Kidney epithelial cell (primary cell): ENCODE results near the gene CLDN14. TPM values are rescaled to one million over a fixed set of nuclear protein-coding genes. Genes with fewer than 3 reads are reported as not detected.

Experiments used
- DNase-seq: peaks from one replicate; pipeline ENCODE4 v3.0.0-alpha.2; 2010; ENCODE audit warnings: low read depth
- H3K27me3 ChIP-seq: 2 replicates; pipeline ENCODE4 v1.6.0; 2011; ENCODE audit warnings: low read length; ENCODE audit not compliant: control insufficient read depth, insufficient read depth
- H3K36me3 ChIP-seq: 2 replicates; pipeline ENCODE4 v1.5.1; 2011; ENCODE audit warnings: low read length; ENCODE audit not compliant: control insufficient read depth, insufficient read depth
- H3K4me3 ChIP-seq: 2 replicates; pipeline ENCODE4 v1.5.1; 2011; ENCODE audit warnings: low read depth, mild to moderate bottlenecking, control low read depth, low read length
- CTCF ChIP-seq: IDR thresholded peaks from 2 replicates; pipeline ENCODE4 v1.5.1; 2011; ENCODE audit warnings: mild to moderate bottlenecking, moderate library complexity, low read length, control low read depth, inconsistent platforms; ENCODE audit not compliant: insufficient read depth, poor library complexity, severe bottlenecking
- total RNA-seq: library from RNA; depleted of rRNA; stranded (reverse); fragments of >200 nt; gene quantifications from 2 replicates; pipeline ENCODE4 v1.2.3, GENCODE V29; 2015

CLDN14 gene
- total RNA-seq, 1 donor from 2014 or later: 2.1 TPM

GRCh38 chr21:36465478-36465877, 14.4 kb downstream of the CLDN14 start:
- H3K36me3 ChIP-seq: no peaks in the 10 kb centered on the region
- no peaks in the 10 kb centered on the region for H3K27me3 ChIP-seq
- no peak for TF ChIP-seq CTCF
- DNase-seq: no peak
- H3K4me3 ChIP-seq: no peak overlapping the region

GRCh38 chr21:36464590-36464989, 15.3 kb downstream of the CLDN14 start:
- TF ChIP-seq CTCF: no peak
- Histone ChIP-seq H3K36me3 (no peaks in the 10 kb centered on the region), H3K4me3 (no peak overlapping the region), H3K27me3 (no peaks in the 10 kb centered on the region)
- DNase-seq: no peak

- Histone ChIP-seq H3K27me3 (no peaks in the 10 kb centered on the region), H3K4me3 (no peak overlapping the region), H3K36me3 (no peaks in the 10 kb centered on the region)
- DNase-seq: no peak
- no peak for TF ChIP-seq CTCF
These were observed 15.9 kb downstream of the CLDN14 start for GRCh38 chr21:36463991-36464390.

- DNase-seq: no peak
These were observed 16.7 kb downstream of the CLDN14 start for GRCh38 chr21:36463204-36463603.

GRCh38 chr21:36461918-36462486, 17.9 kb downstream of the CLDN14 start:
- H3K36me3 ChIP-seq: no peaks in the 10 kb centered on the region
- H3K4me3 ChIP-seq: no peak overlapping the region
- H3K27me3 ChIP-seq: no peaks in the 10 kb centered on the region
- DNase-seq: no peak
- TF ChIP-seq CTCF: no peak

More at GRCh38 chr21:36463204-36463603, 16.7 kb downstream of the CLDN14 start:
- no peak for TF ChIP-seq CTCF
- Histone ChIP-seq H3K36me3 (no peaks in the 10 kb centered on the region), H3K27me3 (no peaks in the 10 kb centered on the region), H3K4me3 (no peak overlapping the region)

GRCh38 chr21:36461277-36461917, 18.5 kb downstream of the CLDN14 start:
- Histone ChIP-seq H3K36me3 (no peaks in the 10 kb centered on the region), H3K27me3 (no peaks in the 10 kb centered on the region)
- TF ChIP-seq CTCF: no peak

More at GRCh38 chr21:36461277-36461917, 18.5 kb downstream of the CLDN14 start:
- DNase-seq: no peak
- H3K4me3 ChIP-seq: no peak overlapping the region
